Stimulated activated naive CD8-positive, alpha-beta T cell treated with anti-CD3 and anti-CD28 coated beads, Interleukin-15, amount 100 ng/mL, for 72 hours (primary cell): ENCODE results near the gene CCNF.
"Not testable (repeated sequence)": the region's sequence is repeated elsewhere in the genome, so short reads cannot be mapped to it uniquely, and the experiment has no call there.

Source experiments
- ATAC-seq: fragments of 150-1000 bp; cut with Tn5 transposase; 2 replicates; pipeline ENCODE4 v1.10.0; 2021; ENCODE audit warnings: mild to moderate bottlenecking, moderate library complexity
- DNase-seq, 2 donors: peaks; one replicate each; pipeline ENCODE4 v3.0.0; 2021 to 2022
- H3K27ac Mint-ChIP-seq, 2 donors: one replicate each; pipeline ENCODE4 v1.8.0; 2022; ENCODE audit warnings: mild to moderate bottlenecking in 2 of 2, mixed read lengths in 2 of 2, moderate library complexity in 2 of 2
- H3K27me3 Mint-ChIP-seq: one replicate; pipeline ENCODE4 v1.8.0; 2022; ENCODE audit warnings: mixed read lengths
- H3K4me1 Mint-ChIP-seq: one replicate; pipeline ENCODE4 v1.8.0; 2022; ENCODE audit warnings: mild to moderate bottlenecking, mixed read lengths
- H3K4me3 Mint-ChIP-seq, 2 donors: one replicate each; pipeline ENCODE4 v1.8.0; 2022; ENCODE audit warnings: mild to moderate bottlenecking in 2 of 2, mixed read lengths in 2 of 2, moderate library complexity in 1 of 2
- H3K9me3 Mint-ChIP-seq, 2 donors: one replicate each; pipeline ENCODE4 v1.8.0; 2022; ENCODE audit warnings: mixed read lengths in 2 of 2

CCNF gene

GRCh38 chr16:2439598-2439997, 10.4 kb downstream of the CCNF start:
- DNase-seq (no peak), ATAC-seq (no peak)
- Mint-ChIP-seq H3K4me1 (peaks cover 8% of the 10 kb centered on the region), H3K27ac (no peak overlapping the region), H3K27me3 (no peaks in the 10 kb centered on the region), H3K4me3 (no peak overlapping the region), H3K9me3 (no peaks in the 10 kb centered on the region)

DNA sequence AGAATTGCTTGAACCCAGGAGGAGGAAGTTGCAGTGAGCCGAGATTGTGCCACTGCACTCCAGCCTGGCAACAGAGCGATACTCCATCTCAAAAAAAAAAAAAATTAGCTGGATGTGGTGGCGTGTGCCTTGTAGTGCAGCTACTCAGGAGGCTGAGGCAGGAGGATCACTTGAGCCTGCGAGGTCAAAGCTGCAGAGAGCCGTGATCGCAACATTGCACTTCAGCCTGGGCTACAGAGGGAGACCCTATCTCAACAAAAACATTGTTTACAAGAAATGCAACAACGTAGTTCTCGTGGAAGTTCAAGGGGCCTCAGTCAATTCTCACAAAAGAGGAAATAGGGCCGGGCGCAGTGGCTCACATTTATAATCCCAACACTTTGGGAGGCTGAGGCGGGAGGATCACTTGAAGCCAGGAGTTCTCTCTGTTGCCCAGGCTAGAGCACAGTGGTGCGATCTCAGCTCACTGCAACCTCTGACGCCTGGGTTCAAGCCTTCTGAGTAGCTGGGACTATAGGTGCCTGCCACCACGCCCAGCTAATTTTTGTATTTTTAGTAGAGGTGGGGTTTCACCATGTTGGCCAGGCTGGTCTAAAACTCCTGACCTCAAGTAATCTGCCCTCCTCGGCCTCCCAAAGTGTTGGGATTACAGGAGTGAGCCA, 12.0 kb downstream of the CCNF start:
- DNase-seq, H3K27ac Mint-ChIP-seq, H3K27me3 Mint-ChIP-seq, H3K4me3 Mint-ChIP-seq, H3K4me1 Mint-ChIP-seq, H3K9me3 Mint-ChIP-seq, ATAC-seq: not testable (repeated sequence)

DNA sequence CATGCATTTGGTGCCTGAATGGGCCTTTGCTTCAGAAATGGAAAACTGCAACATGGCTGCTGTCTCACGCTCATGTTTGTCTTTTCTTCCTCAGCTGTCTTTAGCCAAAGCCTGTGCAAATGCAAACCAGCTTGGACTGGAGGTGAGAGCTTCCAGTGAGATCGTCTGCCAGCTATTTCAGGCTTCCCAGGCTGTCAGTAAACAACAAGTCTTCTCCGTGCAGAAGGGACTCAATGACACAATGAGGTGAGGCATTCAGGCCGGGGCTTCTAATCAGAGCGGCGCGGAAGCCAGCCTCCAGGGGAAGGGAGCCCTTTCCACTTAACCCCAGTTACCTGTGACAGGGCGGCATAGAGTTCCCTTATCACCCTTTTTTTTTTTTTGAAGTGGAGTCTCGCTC, 14.3 kb downstream of the CCNF start:
- H3K4me3 Mint-ChIP-seq, result no peak overlapping the region
- no peak overlapping the region for H3K27ac Mint-ChIP-seq
- DNase-seq, result no peak
- H3K9me3 Mint-ChIP-seq, result no peaks in the 10 kb centered on the region
- no peak for ATAC-seq
- H3K27me3 Mint-ChIP-seq, result no peaks in the 10 kb centered on the region
- peaks cover 8% of the 10 kb centered on the region for H3K4me1 Mint-ChIP-seq

- Mint-ChIP-seq H3K27ac (no peak overlapping the region), H3K27me3 (no peaks in the 10 kb centered on the region), H3K9me3 (no peaks in the 10 kb centered on the region), H3K4me3 (no peak overlapping the region), H3K4me1 (no peaks in the 10 kb centered on the region)
- DNase-seq (no peak), ATAC-seq (no peak)
These were observed 18.8 kb downstream of the CCNF start for GRCh38 chr16:2447920-2448583.

GRCh38 chr16:2449118-2449517, 19.9 kb downstream of the CCNF start:
- no peaks in the 10 kb centered on the region for H3K27me3 Mint-ChIP-seq
- no peak overlapping the region for H3K4me3 Mint-ChIP-seq
- H3K9me3 Mint-ChIP-seq, result no peaks in the 10 kb centered on the region
- no peak for DNase-seq
- ATAC-seq, result no peak
- no peak overlapping the region for H3K27ac Mint-ChIP-seq
- no peaks in the 10 kb centered on the region for H3K4me1 Mint-ChIP-seq

DNA sequence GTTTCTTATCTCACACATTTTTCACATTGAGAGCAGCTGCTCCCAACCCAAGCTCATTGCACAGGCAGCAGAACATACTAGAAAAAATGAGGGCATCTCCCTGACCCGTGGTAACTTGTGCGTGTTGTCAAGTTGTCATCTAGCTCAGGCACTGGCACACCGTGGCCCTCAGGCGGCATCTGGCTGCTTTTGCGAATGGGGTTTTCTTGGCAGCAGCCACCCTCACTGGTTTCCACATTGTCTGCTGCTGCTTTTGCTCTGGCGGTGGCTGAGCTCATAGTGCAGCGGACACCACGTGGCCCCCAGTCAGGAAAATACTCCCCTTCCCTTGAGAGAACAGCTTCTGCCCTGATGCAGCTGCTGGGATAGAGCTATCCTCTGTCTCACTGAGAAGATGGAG, 21.3 kb downstream of the CCNF start:
- no peaks in the 10 kb centered on the region for H3K4me1 Mint-ChIP-seq
- H3K27me3 Mint-ChIP-seq, result no peaks in the 10 kb centered on the region
- no peak for DNase-seq
- no peaks in the 10 kb centered on the region for H3K9me3 Mint-ChIP-seq
- no peak overlapping the region for H3K4me3 Mint-ChIP-seq
- no peak overlapping the region for H3K27ac Mint-ChIP-seq
- no peak for ATAC-seq

DNA sequence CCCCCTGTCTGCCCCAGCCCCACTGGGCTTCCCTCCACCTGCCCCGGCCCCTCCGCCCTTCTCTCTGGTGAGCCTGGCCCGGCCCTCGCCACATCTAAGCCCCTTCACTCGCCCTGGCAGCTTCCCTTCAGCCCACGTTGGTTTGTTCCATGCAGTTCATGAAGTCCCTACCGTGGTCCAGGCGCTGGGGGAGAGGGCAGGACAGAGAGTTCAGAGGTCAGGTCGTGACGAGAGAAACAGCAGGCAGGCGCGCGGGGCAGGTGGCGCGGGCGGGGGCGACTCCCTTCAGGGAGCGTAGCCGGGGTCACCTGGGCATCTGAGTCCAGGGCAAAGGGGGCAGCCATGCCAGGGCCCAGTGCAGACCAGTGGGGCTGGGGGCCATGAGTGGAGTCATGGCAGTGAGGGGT, 21.7 kb downstream of the CCNF start:
- no peak overlapping the region for H3K4me3 Mint-ChIP-seq
- no peak overlapping the region for H3K27ac Mint-ChIP-seq
- H3K9me3 Mint-ChIP-seq, result no peaks in the 10 kb centered on the region
- ATAC-seq (peak; percentile 45), DNase-seq (no peak)
- no peaks in the 10 kb centered on the region for H3K4me1 Mint-ChIP-seq
- no peaks in the 10 kb centered on the region for H3K27me3 Mint-ChIP-seq

GRCh38 chr16:2451851-2452320, 22.6 kb downstream of the CCNF start:
- DNase-seq (no peak), ATAC-seq (no peak)
- no peaks in the 10 kb centered on the region for H3K4me1 Mint-ChIP-seq
- H3K27me3 Mint-ChIP-seq, result no peaks in the 10 kb centered on the region
- H3K27ac Mint-ChIP-seq, result peak overlapping the region in 1 of 2 donors; percentile 63
- no peaks in the 10 kb centered on the region for H3K9me3 Mint-ChIP-seq
- no peak overlapping the region for H3K4me3 Mint-ChIP-seq

- ATAC-seq (no peak), DNase-seq (no peak)
- Mint-ChIP-seq H3K27ac (no peak overlapping the region), H3K4me1 (no peaks in the 10 kb centered on the region), H3K4me3 (no peak overlapping the region), H3K27me3 (no peaks in the 10 kb centered on the region), H3K9me3 (no peaks in the 10 kb centered on the region)
These were observed 23.4 kb downstream of the CCNF start for GRCh38 chr16:2452650-2453049.

DNA sequence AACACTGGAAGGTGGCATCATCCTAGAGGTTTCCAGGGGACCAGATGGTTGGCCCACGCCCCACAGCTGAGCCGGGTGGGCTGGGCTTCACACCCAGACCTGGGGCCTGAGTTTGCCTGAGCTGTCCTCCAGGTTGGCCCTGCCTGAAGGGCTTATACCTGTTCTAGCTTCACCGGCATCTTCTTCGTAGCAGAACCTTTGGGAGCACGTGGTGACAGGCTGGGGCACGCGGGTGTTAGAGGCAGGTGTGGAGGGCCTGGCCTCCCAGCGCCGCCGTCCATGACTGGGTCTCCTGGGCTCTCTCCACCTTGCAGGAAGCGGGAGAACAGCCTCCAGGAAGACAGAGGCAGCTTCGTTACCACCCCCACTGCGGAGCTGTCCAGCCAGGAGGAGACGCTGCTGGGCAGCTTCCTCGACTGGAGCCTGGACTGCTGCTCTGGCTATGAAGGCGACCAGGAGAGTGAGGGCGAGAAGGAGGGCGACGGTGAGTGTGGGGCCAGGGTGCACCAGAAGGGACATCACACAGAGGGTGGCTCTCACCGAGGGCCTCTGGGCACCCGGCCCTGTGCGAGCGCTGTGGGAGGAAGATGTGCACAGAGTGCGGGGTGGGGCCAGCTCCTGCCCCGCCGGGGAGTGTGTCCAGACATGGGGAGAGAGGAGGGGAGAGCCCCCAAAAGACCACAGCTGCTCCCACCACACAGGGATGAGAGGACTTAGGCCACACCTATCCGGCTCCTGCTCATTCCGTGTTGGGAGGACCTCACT, 26.0 kb downstream of the CCNF start:
- no peak for DNase-seq
- H3K9me3 Mint-ChIP-seq, result no peaks in the 10 kb centered on the region

GRCh38 chr16:2456551-2457153, 27.4 kb downstream of the CCNF start:
- ATAC-seq, result no peak
- DNase-seq, result no peak
- Mint-ChIP-seq H3K27me3 (no peaks in the 10 kb centered on the region), H3K9me3 (no peaks in the 10 kb centered on the region), H3K4me3 (no peak overlapping the region), H3K4me1 (peaks cover 22% of the 10 kb centered on the region), H3K27ac (no peak overlapping the region)

More for the DNA sequence above, 26.0 kb downstream of the CCNF start:
- Mint-ChIP-seq H3K27ac (peak overlapping the region in 1 of 2 donors; percentile 71), H3K4me1 (peaks cover 17% of the 10 kb centered on the region), H3K4me3 (no peak overlapping the region), H3K27me3 (no peaks in the 10 kb centered on the region)
- no peak for ATAC-seq

DNA sequence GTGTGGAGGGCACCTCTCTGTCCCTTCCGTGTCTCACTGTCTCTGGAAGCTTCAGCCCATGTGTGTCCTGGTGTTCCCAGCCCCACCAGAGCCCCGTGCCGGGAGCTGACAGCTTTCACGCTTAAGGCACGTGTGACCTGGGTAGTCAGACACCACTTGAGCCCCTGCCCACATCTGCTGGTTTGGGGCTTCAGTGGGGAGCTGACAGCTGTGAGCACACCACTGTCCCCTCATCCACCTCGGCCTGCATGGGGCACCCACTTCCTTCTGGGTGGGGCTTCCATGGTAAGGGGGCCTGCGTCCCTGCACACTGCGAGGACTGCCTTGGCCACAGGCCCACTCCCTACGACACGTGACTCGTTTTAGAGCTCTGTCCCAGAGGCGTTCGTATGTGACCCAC, 28.0 kb downstream of the CCNF start:
- H3K9me3 Mint-ChIP-seq, result no peaks in the 10 kb centered on the region
- DNase-seq (no peak), ATAC-seq (no peak)
- no peaks in the 10 kb centered on the region for H3K27me3 Mint-ChIP-seq
- peaks cover 29% of the 10 kb centered on the region for H3K4me1 Mint-ChIP-seq
- H3K4me3 Mint-ChIP-seq, result no peak overlapping the region
- no peak overlapping the region for H3K27ac Mint-ChIP-seq

GRCh38 chr16:2457946-2458345, 28.7 kb downstream of the CCNF start:
- Mint-ChIP-seq H3K4me3 (no peak overlapping the region), H3K27ac (no peak overlapping the region), H3K27me3 (no peaks in the 10 kb centered on the region), H3K9me3 (no peaks in the 10 kb centered on the region), H3K4me1 (peaks cover 30% of the 10 kb centered on the region)
- DNase-seq (no peak), ATAC-seq (no peak)

DNA sequence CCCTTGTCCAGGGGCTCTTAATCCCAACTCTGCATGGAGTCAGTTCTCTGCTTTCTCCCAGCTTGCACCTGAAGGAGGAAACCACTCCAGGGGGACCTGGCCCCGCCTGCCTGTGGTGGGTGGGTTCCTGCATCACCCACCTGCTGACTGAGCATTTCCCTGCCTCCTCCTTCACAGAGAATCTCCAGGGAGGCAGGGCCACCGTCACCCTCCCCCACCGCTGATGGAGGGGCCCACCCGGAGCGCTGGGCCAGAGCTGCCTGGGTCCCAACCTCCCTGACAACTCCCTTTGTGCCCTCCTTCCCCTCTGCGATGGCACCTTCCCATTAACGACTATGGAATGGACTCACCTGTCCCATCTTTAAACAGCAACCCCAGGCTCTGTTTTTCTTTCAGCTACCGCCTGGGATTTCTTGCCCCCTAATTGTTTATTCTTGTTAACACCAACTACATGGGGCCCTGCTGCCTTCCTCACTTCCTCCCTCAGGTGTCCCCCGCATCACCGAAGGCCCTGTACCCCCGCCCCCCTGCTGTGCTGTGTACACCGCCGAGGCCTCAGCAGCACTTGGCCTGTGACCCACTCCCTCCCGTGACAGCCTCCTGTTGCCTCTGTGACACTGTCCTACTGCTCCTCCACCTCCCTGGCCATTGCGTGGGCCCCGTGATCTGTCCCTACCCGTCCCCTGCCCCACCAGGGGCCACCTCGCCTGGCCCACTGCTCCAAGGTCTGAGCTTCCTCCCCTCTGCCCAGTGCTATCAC, 29.8 kb downstream of the CCNF start:
- H3K4me1 Mint-ChIP-seq, result peaks cover 30% of the 10 kb centered on the region
- H3K4me3 Mint-ChIP-seq, result peak overlapping the region; percentile 83 to 86
- no peaks in the 10 kb centered on the region for H3K27me3 Mint-ChIP-seq
- ATAC-seq (no peak), DNase-seq (no peak)
- H3K9me3 Mint-ChIP-seq, result no peaks in the 10 kb centered on the region
- peak overlapping the region; percentile 63 to 91 for H3K27ac Mint-ChIP-seq
